HepG2 (cell line): ENCODE data around the gene TMEM8B. TPM values are rescaled to one million over a fixed set of nuclear protein-coding genes. Genes with fewer than 3 reads are reported as not detected.

Experiments used
- ATAC-seq: fragments of 200-7000 bp; cut with Tn5 transposase; 3 replicates; pipeline ENCODE4 v1.9.1; 2020; ENCODE audit warnings: mild to moderate bottlenecking, moderate library complexity
- BruUV-seq: library from RNA; stranded (reverse); fragments of 400-500 nt; replicated peaks from 2 replicates; lab custom pipeline; 2021; lab: Mats Ljungman, UMichigan
- CTCF ChIA-PET: fragments of 300-600 bp; formaldehyde crosslinking; extraction: SDS; loops from one replicate; lab custom pipeline; 2021; ENCODE audit warnings: low total read pairs, inconsistent platforms, low intra/inter-chr PET ratio; lab: Yijun Ruan, JAX
- POLR2A ChIA-PET: fragments of 350-600 bp; sonication (Branson Sonifier 250); formaldehyde crosslinking; loops from one replicate; lab custom pipeline; 2020; ENCODE audit warnings: antibody characterized with exemption, inconsistent platforms; lab: Yijun Ruan, JAX
- DNase-seq: peaks from one replicate; pipeline ENCODE4 v3.0.0-alpha.2; 2015; ENCODE audit warnings: low spot score
- FAIRE-seq: peaks from 3 replicates; lab custom pipeline; 2011; peaks lifted over from hg19 to GRCh38; lab: Jason Lieb, UNC
- H2AFZ ChIP-seq: one replicate; pipeline ENCODE4 v1.6.1; 2011; ENCODE audit warnings: low read length, inconsistent platforms
- H3K27ac ChIP-seq: fragments of 300-600 bp; 3 replicates; pipeline ENCODE4 v1.8.0; 2011; ENCODE audit warnings: mixed run types, mild to moderate bottlenecking, mixed read lengths, low read length, inconsistent platforms; ENCODE audit not compliant: insufficient read depth; ENCODE audit errors: extremely low read length
- H3K27me3 ChIP-seq, 2 experiments: fragments of 200-600 bp in 1 of 2; 2 replicates in 1 of 2; 3 replicates in 1 of 2; pipeline versions ENCODE4 v1.6.0 to v1.8.0; 2011; ENCODE audit warnings: low read length in 2 of 2, mild to moderate bottlenecking in 2 of 2, moderate library complexity in 2 of 2, inconsistent platforms in 1 of 2; ENCODE audit not compliant: insufficient read depth in 2 of 2, control insufficient read depth in 1 of 2
- H3K36me3 ChIP-seq, 2 experiments: fragments of 200-600 bp in 1 of 2; replicated peaks in 1 of 2; 2 replicates in 1 of 2; 3 replicates in 1 of 2; pipeline versions ENCODE4 v1.5.1 to v1.8.0; 2011; ENCODE audit warnings: low read length in 2 of 2, inconsistent platforms in 1 of 2; ENCODE audit not compliant: insufficient read depth in 2 of 2, control insufficient read depth in 1 of 2
- H3K4me1 ChIP-seq: 2 replicates; pipeline ENCODE4 v1.5.1; 2012; ENCODE audit warnings: low read length, inconsistent platforms; ENCODE audit not compliant: insufficient read depth
- H3K4me2 ChIP-seq: 2 replicates; pipeline ENCODE4 v1.6.0; 2011; ENCODE audit warnings: low read depth, low read length, inconsistent platforms
- H3K4me3 ChIP-seq, 3 experiments: fragments of 200-600 bp in 1 of 3; sonication (generic), shearing (Covaris generic) in 1 of 3; replicated peaks in 1 of 3; 2 replicates each; pipeline ENCODE4 v1.5.1; 2011 to 2016; ENCODE audit warnings: low read length in 3 of 3, inconsistent platforms in 2 of 3, low read depth in 2 of 3, mild to moderate bottlenecking in 2 of 3, control low read depth in 1 of 3, mixed read lengths in 1 of 3; ENCODE audit not compliant: insufficient read depth in 1 of 3
- H3K79me2 ChIP-seq: one replicate; pipeline ENCODE4 v1.6.1; 2011; ENCODE audit warnings: low read length, inconsistent platforms; ENCODE audit not compliant: insufficient read depth
- H3K9ac ChIP-seq: 2 replicates; pipeline ENCODE4 v1.6.0; 2011; ENCODE audit warnings: mild to moderate bottlenecking, low read depth, low read length, inconsistent platforms; ENCODE audit not compliant: insufficient read depth
- H3K9me3 ChIP-seq: 2 replicates; pipeline ENCODE4 v1.5.1; 2012; ENCODE audit warnings: mild to moderate bottlenecking, low read length
- H4K20me1 ChIP-seq: 2 replicates; pipeline ENCODE4 v1.6.0; 2011; ENCODE audit warnings: inconsistent platforms, mild to moderate bottlenecking, low read length, moderate library complexity; ENCODE audit not compliant: insufficient read depth
- SALL2 ChIP-seq: sonication (generic); formaldehyde crosslinking; IDR thresholded peaks from 2 replicates; pipeline ENCODE4 v1.8.1; 2023; ENCODE audit warnings: mild to moderate bottlenecking, missing genetic modification reagents, inconsistent platforms
- SMAD9 ChIP-seq: sonication (generic); formaldehyde crosslinking; IDR thresholded peaks from 2 replicates; pipeline ENCODE4 v1.5.1; 2020; ENCODE audit warnings: mild to moderate bottlenecking, missing genetic modification reagents
- SRSF1 ChIP-seq: fragments of 200-400 bp; formaldehyde crosslinking; optimal IDR thresholded peaks from 2 replicates; pipeline ENCODE3; 2017; ENCODE audit warnings: mild to moderate bottlenecking, low read depth, low read length, moderate library complexity
- STAT5B ChIP-seq: sonication (generic); formaldehyde crosslinking; IDR thresholded peaks from 2 replicates; pipeline ENCODE4 v1.4.0; 2020; ENCODE audit warnings: missing genetic modification reagents
- WIZ ChIP-seq: sonication (generic); formaldehyde crosslinking; IDR thresholded peaks from 2 replicates; pipeline ENCODE4 v1.5.1; 2020; ENCODE audit warnings: mild to moderate bottlenecking, missing genetic modification reagents
- ZFP1 ChIP-seq: IDR thresholded peaks from 2 replicates; pipeline ENCODE4 v1.6.1; 2016
- ZNF451 ChIP-seq: sonication (generic); formaldehyde crosslinking; IDR thresholded peaks from 2 replicates; pipeline ENCODE4 v1.5.0; 2020; ENCODE audit warnings: mild to moderate bottlenecking, missing genetic modification reagents
- ZNF788 ChIP-seq: sonication (generic); formaldehyde crosslinking; IDR thresholded peaks from 2 replicates; pipeline ENCODE4 v1.5.0; 2020; ENCODE audit warnings: mild to moderate bottlenecking, missing genetic modification reagents, borderline replicate concordance
- ZSCAN29 ChIP-seq: sonication (generic); formaldehyde crosslinking; conservative IDR thresholded peaks from 2 replicates; pipeline ENCODE4 v1.4.0; 2020; ENCODE audit warnings: mild to moderate bottlenecking, missing genetic modification reagents
- WGBS: methylation state at CpG from one replicate; pipeline ENCODE4 v1.1.6; 2017; ENCODE audit warnings: low lambda C conversion rate; 5-methylcytosine and 5-hydroxymethylcytosine counted together
- in situ Hi-C: cut with HindIII; loops from 2 replicates; pipeline ENCODE4 v1.10.0; 2017; ENCODE audit warnings: low pct_unique_long_range_greater_than_20kb; ENCODE audit not compliant: extremely low pct_ligation_motif_present
- intact Hi-C: fragments of 100-400 bp; cut with micrococcal nuclease; formaldehyde crosslinking; loops from one replicate; pipeline ENCODE4 v1.10.0; 2022; ENCODE audit not compliant: unreplicated experiment
- polyA plus RNA-seq, 8 experiments: library from polyadenylated mRNA; depleted of rRNA in 3 of 8; stranded (reverse) in 7 of 8; unstranded in 1 of 8; fragments of >200 nt; fragmentation: Illumina TruSeq in 4 of 8; extraction: Trizol in 4 of 8; gene quantifications; 2 replicates each; pipeline versions ENCODE4 v1.2.1 to v1.2.3, GENCODE V29; 2011 to 2016; ENCODE audit warnings: low read depth in 4 of 8, missing spikeins in 1 of 8, mixed read lengths in 1 of 8; ENCODE audit not compliant: insufficient read depth in 1 of 8
- total RNA-seq, 5 experiments: library from RNA; depleted of rRNA; stranded (reverse); fragments of >200 nt; fragmentation: Illumina TruSeq; extraction: Trizol; gene quantifications; 2 replicates each; pipeline ENCODE4 v1.2.3, GENCODE V29; 2016; ENCODE audit warnings: low read depth in 1 of 5
- TF ChIP-seq, protein P1 (sequence below), 2 experiments: sonication (generic) in 1 of 2; formaldehyde crosslinking in 1 of 2; IDR thresholded peaks; 2 replicates each; pipeline versions ENCODE4 v1.4.0 to v1.6.1; 2016 to 2020; ENCODE audit warnings: borderline replicate concordance in 1 of 2, low read depth in 1 of 2, mild to moderate bottlenecking in 1 of 2, missing genetic modification reagents in 1 of 2
- TF ChIP-seq, protein P2 (sequence below): sonication (generic); formaldehyde crosslinking; IDR thresholded peaks from 2 replicates; pipeline ENCODE4 v1.4.0; 2020; ENCODE audit warnings: missing genetic modification reagents, mild to moderate bottlenecking, borderline replicate concordance
- TF ChIP-seq, protein P3 (sequence below): sonication (generic); formaldehyde crosslinking; IDR thresholded peaks from 2 replicates; pipeline ENCODE4 v1.5.1; 2020; ENCODE audit warnings: missing genetic modification reagents, mild to moderate bottlenecking, borderline replicate concordance

TMEM8B gene
- total and polyA plus RNA-seq, 2 of the 13 experiments (the other 11 are each of a cell fraction or from before 2014, with no cell fraction given): 2.1 to 2.7 TPM

DNA sequence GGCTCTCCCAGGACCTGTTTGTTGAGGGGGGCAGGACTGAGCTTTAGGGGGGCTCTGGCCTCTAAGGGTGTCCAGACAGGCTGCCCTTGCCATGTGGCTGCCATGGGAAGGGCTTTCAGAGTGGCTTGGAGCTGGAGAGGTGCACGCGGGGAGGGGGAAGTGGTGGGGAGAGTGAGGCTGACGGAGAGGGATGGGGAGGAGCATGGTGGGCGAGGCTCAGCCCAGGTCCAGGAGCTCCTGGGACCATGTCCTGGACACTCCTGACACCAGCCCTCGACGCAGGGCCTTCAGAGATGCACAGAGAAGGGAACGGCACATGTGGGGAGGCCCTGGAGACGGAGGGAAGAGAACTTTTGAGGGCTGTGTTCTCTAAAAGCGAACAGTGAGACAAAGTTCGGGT lies 82.7 kb downstream of the TMEM8B start:
- intact Hi-C loops: no loop called here
- no peak for TF ChIP-seq SALL2
- TF ChIP-seq, protein P1, sequence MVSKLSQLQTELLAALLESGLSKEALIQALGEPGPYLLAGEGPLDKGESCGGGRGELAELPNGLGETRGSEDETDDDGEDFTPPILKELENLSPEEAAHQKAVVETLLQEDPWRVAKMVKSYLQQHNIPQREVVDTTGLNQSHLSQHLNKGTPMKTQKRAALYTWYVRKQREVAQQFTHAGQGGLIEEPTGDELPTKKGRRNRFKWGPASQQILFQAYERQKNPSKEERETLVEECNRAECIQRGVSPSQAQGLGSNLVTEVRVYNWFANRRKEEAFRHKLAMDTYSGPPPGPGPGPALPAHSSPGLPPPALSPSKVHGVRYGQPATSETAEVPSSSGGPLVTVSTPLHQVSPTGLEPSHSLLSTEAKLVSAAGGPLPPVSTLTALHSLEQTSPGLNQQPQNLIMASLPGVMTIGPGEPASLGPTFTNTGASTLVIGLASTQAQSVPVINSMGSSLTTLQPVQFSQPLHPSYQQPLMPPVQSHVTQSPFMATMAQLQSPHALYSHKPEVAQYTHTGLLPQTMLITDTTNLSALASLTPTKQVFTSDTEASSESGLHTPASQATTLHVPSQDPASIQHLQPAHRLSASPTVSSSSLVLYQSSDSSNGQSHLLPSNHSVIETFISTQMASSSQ (IDR thresholded peaks at IDR 0.05; ENCODE audit: low read depth): no peak
- TF ChIP-seq, protein P1 (CRISPR knock-in tag; IDR thresholded peaks at IDR 0.05; ENCODE audit: borderline replicate concordance): no peak
- no peak for TF ChIP-seq STAT5B (CRISPR knock-in tag)
- TF ChIP-seq ZNF788 (CRISPR knock-in tag): no peak
- no peak for TF ChIP-seq SRSF1
- no peak for TF ChIP-seq ZSCAN29
- TF ChIP-seq, protein P2, sequence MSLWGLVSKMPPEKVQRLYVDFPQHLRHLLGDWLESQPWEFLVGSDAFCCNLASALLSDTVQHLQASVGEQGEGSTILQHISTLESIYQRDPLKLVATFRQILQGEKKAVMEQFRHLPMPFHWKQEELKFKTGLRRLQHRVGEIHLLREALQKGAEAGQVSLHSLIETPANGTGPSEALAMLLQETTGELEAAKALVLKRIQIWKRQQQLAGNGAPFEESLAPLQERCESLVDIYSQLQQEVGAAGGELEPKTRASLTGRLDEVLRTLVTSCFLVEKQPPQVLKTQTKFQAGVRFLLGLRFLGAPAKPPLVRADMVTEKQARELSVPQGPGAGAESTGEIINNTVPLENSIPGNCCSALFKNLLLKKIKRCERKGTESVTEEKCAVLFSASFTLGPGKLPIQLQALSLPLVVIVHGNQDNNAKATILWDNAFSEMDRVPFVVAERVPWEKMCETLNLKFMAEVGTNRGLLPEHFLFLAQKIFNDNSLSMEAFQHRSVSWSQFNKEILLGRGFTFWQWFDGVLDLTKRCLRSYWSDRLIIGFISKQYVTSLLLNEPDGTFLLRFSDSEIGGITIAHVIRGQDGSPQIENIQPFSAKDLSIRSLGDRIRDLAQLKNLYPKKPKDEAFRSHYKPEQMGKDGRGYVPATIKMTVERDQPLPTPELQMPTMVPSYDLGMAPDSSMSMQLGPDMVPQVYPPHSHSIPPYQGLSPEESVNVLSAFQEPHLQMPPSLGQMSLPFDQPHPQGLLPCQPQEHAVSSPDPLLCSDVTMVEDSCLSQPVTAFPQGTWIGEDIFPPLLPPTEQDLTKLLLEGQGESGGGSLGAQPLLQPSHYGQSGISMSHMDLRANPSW (CRISPR knock-in tag): no peak
- TF ChIP-seq ZNF451: no peak
- TF ChIP-seq, protein P3, sequence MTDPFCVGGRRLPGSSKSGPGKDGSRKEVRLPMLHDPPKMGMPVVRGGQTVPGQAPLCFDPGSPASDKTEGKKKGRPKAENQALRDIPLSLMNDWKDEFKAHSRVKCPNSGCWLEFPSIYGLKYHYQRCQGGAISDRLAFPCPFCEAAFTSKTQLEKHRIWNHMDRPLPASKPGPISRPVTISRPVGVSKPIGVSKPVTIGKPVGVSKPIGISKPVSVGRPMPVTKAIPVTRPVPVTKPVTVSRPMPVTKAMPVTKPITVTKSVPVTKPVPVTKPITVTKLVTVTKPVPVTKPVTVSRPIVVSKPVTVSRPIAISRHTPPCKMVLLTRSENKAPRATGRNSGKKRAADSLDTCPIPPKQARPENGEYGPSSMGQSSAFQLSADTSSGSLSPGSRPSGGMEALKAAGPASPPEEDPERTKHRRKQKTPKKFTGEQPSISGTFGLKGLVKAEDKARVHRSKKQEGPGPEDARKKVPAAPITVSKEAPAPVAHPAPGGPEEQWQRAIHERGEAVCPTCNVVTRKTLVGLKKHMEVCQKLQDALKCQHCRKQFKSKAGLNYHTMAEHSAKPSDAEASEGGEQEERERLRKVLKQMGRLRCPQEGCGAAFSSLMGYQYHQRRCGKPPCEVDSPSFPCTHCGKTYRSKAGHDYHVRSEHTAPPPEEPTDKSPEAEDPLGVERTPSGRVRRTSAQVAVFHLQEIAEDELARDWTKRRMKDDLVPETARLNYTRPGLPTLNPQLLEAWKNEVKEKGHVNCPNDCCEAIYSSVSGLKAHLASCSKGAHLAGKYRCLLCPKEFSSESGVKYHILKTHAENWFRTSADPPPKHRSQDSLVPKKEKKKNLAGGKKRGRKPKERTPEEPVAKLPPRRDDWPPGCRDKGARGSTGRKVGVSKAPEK: no peak
- TF ChIP-seq WIZ (CRISPR knock-in tag): no peak
- TF ChIP-seq ZFP1 (CRISPR knock-in tag): no peak
- TF ChIP-seq SMAD9 (CRISPR knock-in tag): no peak

More for the DNA sequence above, 82.7 kb downstream of the TMEM8B start:
- H3K9ac ChIP-seq: no peak overlapping the region
- no peak for FAIRE-seq
- no peak overlapping the region for H3K4me3 ChIP-seq
- CTCF ChIA-PET: interaction anchor here (1.5 kb wide), 1 partner anchor 10 kb away, joined by 3 read pairs; no protein-coding TSS in a partner anchor
- H2AFZ ChIP-seq: no peak overlapping the region
- H3K4me1 ChIP-seq: peaks cover 84% of the 10 kb centered on the region
- BruUV-seq: no TSS peak
- DNase-seq: no peak
- POLR2A ChIA-PET: no interaction called here
- H3K4me2 ChIP-seq: no peak overlapping the region
- no peaks in the 10 kb centered on the region for H4K20me1 ChIP-seq
- WGBS: 44% methylated on average over 10 of the region's 10 CpGs
- no peaks in the 10 kb centered on the region for H3K79me2 ChIP-seq
- no peaks in the 10 kb centered on the region for H3K36me3 ChIP-seq
- no peaks in the 10 kb centered on the region for H3K9me3 ChIP-seq
- ATAC-seq: no peak
- H3K27me3 ChIP-seq: peaks cover 0 to 4% of the 10 kb centered on the region in 2 experiments; a peak in 1 of 5 replicates
- in situ Hi-C loops: no loop called here
- H3K27ac ChIP-seq: no peak overlapping the region
